Kidney epithelial cell (primary cell): ENCODE data around the gene SCUBE1. TPM values are rescaled to one million over a fixed set of nuclear protein-coding genes. Genes with fewer than 3 reads are reported as not detected.
"Not testable (repeated sequence)": the region's sequence is repeated elsewhere in the genome, so short reads cannot be mapped to it uniquely, and the experiment has no call there.

Experiments used
- DNase-seq: peaks from one replicate; pipeline ENCODE4 v3.0.0-alpha.2; 2010; ENCODE audit warnings: low read depth
- H3K27me3 ChIP-seq: 2 replicates; pipeline ENCODE4 v1.6.0; 2011; ENCODE audit warnings: low read length; ENCODE audit not compliant: control insufficient read depth, insufficient read depth
- H3K36me3 ChIP-seq: 2 replicates; pipeline ENCODE4 v1.5.1; 2011; ENCODE audit warnings: low read length; ENCODE audit not compliant: control insufficient read depth, insufficient read depth
- H3K4me3 ChIP-seq: 2 replicates; pipeline ENCODE4 v1.5.1; 2011; ENCODE audit warnings: low read depth, mild to moderate bottlenecking, control low read depth, low read length
- CTCF ChIP-seq: IDR thresholded peaks from 2 replicates; pipeline ENCODE4 v1.5.1; 2011; ENCODE audit warnings: mild to moderate bottlenecking, moderate library complexity, low read length, control low read depth, inconsistent platforms; ENCODE audit not compliant: insufficient read depth, poor library complexity, severe bottlenecking
- total RNA-seq: library from RNA; depleted of rRNA; stranded (reverse); fragments of >200 nt; gene quantifications from 2 replicates; pipeline ENCODE4 v1.2.3, GENCODE V29; 2015

Gene SCUBE1
- total RNA-seq, 1 donor from 2014 or later: 0.04 TPM

- no peak for DNase-seq
- no peaks in the 10 kb centered on the region for H3K36me3 ChIP-seq
- no peak for TF ChIP-seq CTCF
- H3K27me3 ChIP-seq: peaks cover 15% of the 10 kb centered on the region
- H3K4me3 ChIP-seq: no peak overlapping the region
These were observed 54.3 kb downstream of the SCUBE1 start for GRCh38 chr22:43288807-43289420.

GRCh38 chr22:43288378-43288777 lies 54.8 kb downstream of the SCUBE1 start:
- Histone ChIP-seq H3K27me3 (peaks cover 12% of the 10 kb centered on the region), H3K36me3 (no peaks in the 10 kb centered on the region), H3K4me3 (no peak overlapping the region)
- no peak for DNase-seq
- no peak for TF ChIP-seq CTCF

GRCh38 chr22:43287441-43287840 lies 55.7 kb downstream of the SCUBE1 start:
- peaks cover 11% of the 10 kb centered on the region for H3K27me3 ChIP-seq

GRCh38 chr22:43281394-43281793 lies 61.8 kb downstream of the SCUBE1 start:
- H3K4me3 ChIP-seq: no peak overlapping the region
- H3K27me3 ChIP-seq: peaks cover 2% of the 10 kb centered on the region
- no peaks in the 10 kb centered on the region for H3K36me3 ChIP-seq
- no peak for TF ChIP-seq CTCF
- DNase-seq: no peak

More at GRCh38 chr22:43287441-43287840, 55.7 kb downstream of the SCUBE1 start:
- Histone ChIP-seq H3K36me3 (no peaks in the 10 kb centered on the region), H3K4me3 (no peak overlapping the region)
- no peak for TF ChIP-seq CTCF
- no peak for DNase-seq

- not testable (repeated sequence) for H3K27me3 ChIP-seq, DNase-seq, H3K36me3 ChIP-seq, H3K4me3 ChIP-seq
These were observed 62.7 kb downstream of the SCUBE1 start for GRCh38 chr22:43280523-43280886.

- TF ChIP-seq CTCF: no peak
- Histone ChIP-seq H3K4me3 (no peak overlapping the region), H3K36me3 (no peaks in the 10 kb centered on the region), H3K27me3 (peaks cover 7% of the 10 kb centered on the region)
- no peak for DNase-seq
These were observed 63.2 kb downstream of the SCUBE1 start for GRCh38 chr22:43279867-43280522.
